ENCODE results near the gene TEKTIP1.

TEKTIP1 gene

DNA sequence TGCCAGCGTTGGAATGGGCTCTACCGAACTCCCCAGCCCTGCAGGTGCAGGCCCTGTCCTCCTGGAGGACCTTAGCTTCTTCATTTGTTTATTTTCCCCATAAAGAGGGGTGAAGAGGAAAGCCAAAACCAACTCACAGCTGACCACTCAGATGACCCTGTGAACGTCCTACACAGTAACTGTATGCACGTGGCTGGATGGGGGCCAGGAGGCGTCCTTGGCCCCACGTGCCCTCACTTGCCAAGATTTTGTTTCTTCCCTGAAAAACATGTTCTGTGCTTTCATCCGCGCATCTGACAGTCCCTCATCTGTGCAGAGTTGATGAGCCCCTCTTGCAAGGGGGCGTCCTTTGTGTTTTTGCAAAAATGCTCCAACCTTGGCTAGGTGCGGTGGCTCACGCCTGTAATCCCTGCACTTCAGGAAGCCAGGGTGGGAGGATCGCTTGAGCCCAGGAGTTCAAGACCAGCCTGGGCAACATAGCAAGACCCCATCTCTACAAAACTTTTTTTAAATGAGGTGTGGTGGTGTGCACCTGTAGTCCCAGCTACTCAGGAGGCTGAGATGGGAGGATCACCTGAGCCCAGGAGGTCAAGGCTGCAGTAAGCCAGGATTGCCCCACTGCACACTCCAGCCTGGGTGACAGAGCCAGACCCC, 5.3 kb upstream of the TEKTIP1 start:
- H3K27me3 ChIP-seq (ENCODE audit: insufficient read depth, low read length) = no peaks in the 10 kb centered on the region
- no peak overlapping the region for H2AFZ ChIP-seq (ENCODE audit: low read length)
- no peak overlapping the region for H3K4me3 ChIP-seq (ENCODE audit: low read depth, low read length, poor library complexity, severe bottlenecking)
- H3K9me2 ChIP-seq (ENCODE audit: low read depth, low read length) = no peaks in the 10 kb centered on the region
- no peaks in the 10 kb centered on the region for H3K9me3 ChIP-seq (ENCODE audit: low read length)
- H3K36me3 ChIP-seq (ENCODE audit: insufficient read depth, low read length) = peaks cover 65% of the 10 kb centered on the region
- no peaks in the 10 kb centered on the region for H3F3A ChIP-seq (ENCODE audit: insufficient read depth, low read length)
- H3K4me2 ChIP-seq (ENCODE audit: low read length) = no peak overlapping the region
- H3K9ac ChIP-seq (ENCODE audit: low read length) = no peak overlapping the region
- TF ChIP-seq EZH2 (IDR thresholded peaks at IDR 0.05; ENCODE audit: borderline replicate concordance, low read length) = no peak
- TF ChIP-seq, protein P1, sequence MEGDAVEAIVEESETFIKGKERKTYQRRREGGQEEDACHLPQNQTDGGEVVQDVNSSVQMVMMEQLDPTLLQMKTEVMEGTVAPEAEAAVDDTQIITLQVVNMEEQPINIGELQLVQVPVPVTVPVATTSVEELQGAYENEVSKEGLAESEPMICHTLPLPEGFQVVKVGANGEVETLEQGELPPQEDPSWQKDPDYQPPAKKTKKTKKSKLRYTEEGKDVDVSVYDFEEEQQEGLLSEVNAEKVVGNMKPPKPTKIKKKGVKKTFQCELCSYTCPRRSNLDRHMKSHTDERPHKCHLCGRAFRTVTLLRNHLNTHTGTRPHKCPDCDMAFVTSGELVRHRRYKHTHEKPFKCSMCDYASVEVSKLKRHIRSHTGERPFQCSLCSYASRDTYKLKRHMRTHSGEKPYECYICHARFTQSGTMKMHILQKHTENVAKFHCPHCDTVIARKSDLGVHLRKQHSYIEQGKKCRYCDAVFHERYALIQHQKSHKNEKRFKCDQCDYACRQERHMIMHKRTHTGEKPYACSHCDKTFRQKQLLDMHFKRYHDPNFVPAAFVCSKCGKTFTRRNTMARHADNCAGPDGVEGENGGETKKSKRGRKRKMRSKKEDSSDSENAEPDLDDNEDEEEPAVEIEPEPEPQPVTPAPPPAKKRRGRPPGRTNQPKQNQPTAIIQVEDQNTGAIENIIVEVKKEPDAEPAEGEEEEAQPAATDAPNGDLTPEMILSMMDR (IDR thresholded peaks at IDR 0.05; ENCODE audit: low read length) = no peak
- H4K20me1 ChIP-seq (ENCODE audit: insufficient read depth, low read length) = no peaks in the 10 kb centered on the region
- H3K4me1 ChIP-seq (ENCODE audit: insufficient read depth, low read length, severe bottlenecking) = no peaks in the 10 kb centered on the region
- H3K27ac ChIP-seq (ENCODE audit: low read depth, low read length, poor library complexity, severe bottlenecking) = no peak overlapping the region
- H3K79me2 ChIP-seq (ENCODE audit: insufficient read depth, low read length) = no peaks in the 10 kb centered on the region

DNA sequence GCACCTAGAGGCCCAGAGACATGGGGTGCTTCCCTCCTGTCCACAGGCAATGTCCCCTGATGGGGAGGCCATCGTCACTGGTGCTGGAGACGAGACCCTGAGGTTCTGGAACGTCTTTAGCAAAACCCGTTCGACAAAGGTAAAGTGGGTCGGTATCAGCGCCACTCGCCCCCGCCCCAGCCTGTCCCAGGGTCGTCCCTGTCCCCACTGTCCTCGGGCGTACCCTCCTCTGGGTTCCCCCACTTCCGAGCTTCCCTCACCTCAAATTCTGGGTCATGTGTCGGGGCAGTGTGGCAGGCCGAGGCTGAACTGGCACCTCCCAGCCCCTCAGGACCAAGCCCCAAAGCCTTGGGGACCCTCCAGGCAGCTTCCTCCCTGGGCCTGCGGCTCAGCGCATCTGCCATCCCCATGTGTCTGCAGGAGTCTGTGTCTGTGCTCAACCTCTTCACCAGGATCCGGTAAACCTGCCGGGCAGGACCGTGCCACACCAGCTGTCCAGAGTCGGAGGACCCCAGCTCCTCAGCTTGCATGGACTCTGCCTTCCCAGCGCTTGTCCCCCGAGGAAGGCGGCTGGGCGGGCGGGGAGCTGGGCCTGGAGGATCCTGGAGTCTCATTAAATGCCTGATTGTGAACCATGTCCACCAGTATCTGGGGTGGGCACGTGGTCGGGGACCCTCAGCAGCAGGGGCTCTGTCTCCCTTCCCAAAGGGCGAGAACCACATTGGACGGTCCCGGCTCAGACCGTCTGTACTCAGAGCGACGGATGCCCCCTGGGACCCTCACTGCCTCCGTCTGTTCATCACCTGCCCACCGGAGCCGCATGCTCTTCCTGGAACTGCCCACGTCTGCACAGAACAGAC, 4.4 kb upstream of the TEKTIP1 start:
- Histone ChIP-seq H3K9me2 (ENCODE audit: low read depth, low read length) (no peaks in the 10 kb centered on the region), H3K9me3 (ENCODE audit: low read length) (no peaks in the 10 kb centered on the region), H3K27me3 (ENCODE audit: insufficient read depth, low read length) (no peaks in the 10 kb centered on the region), H4K20me1 (ENCODE audit: insufficient read depth, low read length) (no peaks in the 10 kb centered on the region), H3K27ac (ENCODE audit: low read depth, low read length, poor library complexity, severe bottlenecking) (no peak overlapping the region), H3K9ac (ENCODE audit: low read length) (no peak overlapping the region), H3K4me3 (ENCODE audit: low read depth, low read length, poor library complexity, severe bottlenecking) (no peak overlapping the region), H3K79me2 (ENCODE audit: insufficient read depth, low read length) (no peaks in the 10 kb centered on the region), H2AFZ (ENCODE audit: low read length) (no peak overlapping the region), H3K4me1 (ENCODE audit: insufficient read depth, low read length, severe bottlenecking) (no peaks in the 10 kb centered on the region), H3K4me2 (ENCODE audit: low read length) (no peak overlapping the region), H3F3A (ENCODE audit: insufficient read depth, low read length) (no peaks in the 10 kb centered on the region), H3K36me3 (ENCODE audit: insufficient read depth, low read length) (peaks cover 68% of the 10 kb centered on the region)
- TF ChIP-seq, protein P1 (IDR thresholded peaks at IDR 0.05; ENCODE audit: low read length) = no peak
- TF ChIP-seq EZH2 (IDR thresholded peaks at IDR 0.05; ENCODE audit: borderline replicate concordance, low read length) = no peak

DNA sequence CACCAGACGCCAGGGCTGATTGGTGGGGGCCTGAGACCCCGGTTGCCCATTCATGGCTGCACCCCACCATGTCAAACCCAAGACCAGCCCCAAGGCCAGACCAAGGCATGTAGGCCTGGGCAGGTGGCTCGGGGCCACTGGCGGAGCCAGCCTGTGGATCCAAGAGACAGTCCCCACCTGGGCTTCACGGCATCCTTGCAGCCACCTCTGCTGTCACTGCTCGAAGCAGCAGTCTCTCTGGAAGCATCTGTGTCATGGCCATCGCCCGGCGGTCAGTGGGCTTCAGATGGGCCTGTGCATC, 3.8 kb upstream of the TEKTIP1 start:
- H3K9me3 ChIP-seq (ENCODE audit: low read length) = no peaks in the 10 kb centered on the region
- H3K27me3 ChIP-seq (ENCODE audit: insufficient read depth, low read length) = no peaks in the 10 kb centered on the region
- no peaks in the 10 kb centered on the region for H3K9me2 ChIP-seq (ENCODE audit: low read depth, low read length)
- H3K27ac ChIP-seq (ENCODE audit: low read depth, low read length, poor library complexity, severe bottlenecking) = no peak overlapping the region
- H3K4me1 ChIP-seq (ENCODE audit: insufficient read depth, low read length, severe bottlenecking) = no peaks in the 10 kb centered on the region
- H4K20me1 ChIP-seq (ENCODE audit: insufficient read depth, low read length) = no peaks in the 10 kb centered on the region
- TF ChIP-seq, protein P1 (IDR thresholded peaks at IDR 0.05; ENCODE audit: low read length) = no peak
- peaks cover 70% of the 10 kb centered on the region for H3K36me3 ChIP-seq (ENCODE audit: insufficient read depth, low read length)
- H3K4me2 ChIP-seq (ENCODE audit: low read length) = no peak overlapping the region
- H3K79me2 ChIP-seq (ENCODE audit: insufficient read depth, low read length) = no peaks in the 10 kb centered on the region
- H3K9ac ChIP-seq (ENCODE audit: low read length) = no peak overlapping the region
- H3F3A ChIP-seq (ENCODE audit: insufficient read depth, low read length) = no peaks in the 10 kb centered on the region
- no peak overlapping the region for H2AFZ ChIP-seq (ENCODE audit: low read length)
- no peak overlapping the region for H3K4me3 ChIP-seq (ENCODE audit: low read depth, low read length, poor library complexity, severe bottlenecking)
